HG03457 (cell line): ENCODE results near the gene SHISA3.

ENCODE experiments used
- ATAC-seq: cut with Tn5 transposase; IDR thresholded peaks from one replicate; pipeline ENCODE4 v1.9.1; 2021; ENCODE audit warnings: moderate number of reproducible peaks; ENCODE audit not compliant: unreplicated experiment

SHISA3 gene

DNA sequence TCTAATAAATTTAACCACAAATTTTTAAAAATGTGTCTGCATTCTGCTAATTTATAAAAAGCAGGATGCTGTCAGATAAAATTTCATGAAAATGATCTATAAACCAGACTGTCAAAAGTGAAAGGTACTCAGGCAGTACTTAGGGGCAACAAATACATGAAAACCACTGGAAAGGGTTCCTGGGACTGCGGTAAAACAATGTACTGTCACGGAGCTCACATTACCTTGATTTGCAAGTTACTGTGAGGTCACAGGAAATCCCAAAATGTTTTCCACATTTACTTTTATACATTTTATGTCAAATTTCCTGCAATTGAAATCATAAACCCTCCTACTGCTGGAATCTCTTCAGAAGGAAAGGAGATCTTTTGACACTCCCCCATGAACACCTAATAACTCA lies 45.3 kb downstream of the SHISA3 start:
- no peak for ATAC-seq

DNA sequence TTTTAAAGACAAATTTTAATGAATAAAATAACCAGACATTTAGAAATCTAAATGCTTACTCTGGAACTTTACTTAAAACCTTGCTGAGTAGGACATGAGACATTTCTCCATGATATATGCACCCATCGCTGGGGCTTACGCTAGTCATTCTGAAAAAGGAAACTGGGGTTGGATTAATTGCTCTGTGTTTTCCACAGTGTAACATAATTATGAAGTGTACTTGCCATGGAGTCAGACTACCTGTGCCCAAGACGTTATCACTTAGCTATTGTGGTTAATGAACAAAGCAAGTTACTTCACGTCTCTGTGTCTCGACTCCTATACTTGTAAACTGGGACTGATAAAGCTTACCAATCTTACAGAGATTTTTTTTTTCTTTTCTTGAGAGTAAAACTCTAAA lies 47.8 kb downstream of the SHISA3 start:
- no peak for ATAC-seq

DNA sequence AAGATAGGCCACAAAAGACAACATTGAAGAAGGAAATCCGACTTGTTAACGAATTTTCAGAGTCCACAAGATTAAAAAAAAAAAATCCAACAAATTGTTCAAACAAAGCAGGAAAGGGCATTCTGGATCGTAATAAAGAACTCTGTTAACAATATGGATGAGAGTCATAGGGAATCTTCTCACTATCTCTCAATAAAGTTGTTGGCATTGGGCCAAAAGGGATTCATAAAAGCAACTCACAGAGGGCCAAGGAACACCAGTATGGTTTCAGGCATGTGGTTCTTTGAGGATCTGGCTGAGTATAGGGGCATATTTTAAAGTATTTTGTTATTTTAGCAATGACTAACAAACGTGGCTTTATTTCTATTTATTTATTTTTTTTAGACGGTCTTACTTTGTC lies 49.5 kb downstream of the SHISA3 start:
- no peak for ATAC-seq
